Hepatocyte (in vitro differentiated cells): Measurements from ENCODE around the gene PDGFD. TPM values are rescaled to one million over a fixed set of nuclear protein-coding genes. Genes with fewer than 3 reads are reported as not detected.
A peak's percentile ranks its signal among the peaks of the same experiment; 100 is the strongest.

Experiments used
- DNase-seq: peaks from one replicate; pipeline ENCODE4 v3.0.0-alpha.2; 2016; ENCODE audit warnings: low spot score
- H2AFZ ChIP-seq: fragments of 200-600 bp; sonication (generic); 2 replicates; pipeline ENCODE4 v1.6.0; 2016; ENCODE audit warnings: antibody characterized with exemption, mild to moderate bottlenecking
- H3K27ac ChIP-seq: fragments of 200-600 bp; sonication (generic); 2 replicates; pipeline ENCODE4 v1.5.1; 2016; ENCODE audit warnings: mild to moderate bottlenecking
- H3K27me3 ChIP-seq: fragments of 200-600 bp; sonication (generic); 2 replicates; pipeline ENCODE4 v1.6.1; 2016
- H3K36me3 ChIP-seq: fragments of 200-600 bp; sonication (generic); replicated peaks from 2 replicates; pipeline ENCODE4 v1.5.1; 2016; ENCODE audit warnings: low read depth; ENCODE audit not compliant: insufficient read depth
- H3K4me1 ChIP-seq: fragments of 200-600 bp; sonication (generic); 2 replicates; pipeline ENCODE4 v1.5.1; 2016; ENCODE audit warnings: mild to moderate bottlenecking, moderate library complexity; ENCODE audit not compliant: insufficient read depth
- H3K4me2 ChIP-seq: fragments of 200-600 bp; sonication (generic); 2 replicates; pipeline ENCODE4 v1.6.0; 2016
- H3K4me3 ChIP-seq: fragments of 200-600 bp; sonication (generic); 2 replicates; pipeline ENCODE4 v1.5.1; 2016; ENCODE audit warnings: mild to moderate bottlenecking
- H3K79me2 ChIP-seq: fragments of 200-600 bp; sonication (generic); 2 replicates; pipeline ENCODE4 v1.6.0; 2017; ENCODE audit warnings: mild to moderate bottlenecking
- H3K9me2 ChIP-seq: fragments of 200-600 bp; sonication (generic); replicated peaks from 2 replicates; pipeline ENCODE4 v1.6.0; 2017; ENCODE audit warnings: mild to moderate bottlenecking; ENCODE audit not compliant: insufficient read depth
- H3K9me3 ChIP-seq: fragments of 200-600 bp; sonication (generic); 2 replicates; pipeline ENCODE4 v1.5.1; 2016; ENCODE audit warnings: low read depth, mild to moderate bottlenecking
- H4K20me1 ChIP-seq: fragments of 200-600 bp; sonication (generic); 2 replicates; pipeline ENCODE4 v1.6.0; 2016; ENCODE audit warnings: mild to moderate bottlenecking; ENCODE audit not compliant: insufficient read depth, poor library complexity, severe bottlenecking
- EZH2 ChIP-seq: fragments of 200-600 bp; sonication (generic); IDR thresholded peaks from 2 replicates; pipeline ENCODE4 v1.6.1; 2016; ENCODE audit warnings: antibody characterized with exemption, mild to moderate bottlenecking, borderline replicate concordance
- EZH2phosphoT487 ChIP-seq: fragments of 200-600 bp; sonication (generic); IDR thresholded peaks from one replicate; pipeline ENCODE4 v1.6.1; 2018; ENCODE audit warnings: antibody characterized with exemption, mild to moderate bottlenecking, low read depth, moderate library complexity; ENCODE audit not compliant: unreplicated experiment, severe bottlenecking
- WGBS: methylation state at CpG from one replicate; pipeline ENCODE4 v1.1.6; 2016; ENCODE audit warnings: low lambda C conversion rate; ENCODE audit errors: missing lambda C conversion rate; 5-methylcytosine and 5-hydroxymethylcytosine counted together
- polyA plus RNA-seq: library from polyadenylated mRNA; unstranded; fragments of >200 nt; fragmentation: Nextera tagmentation; extraction: Ambion mirVana; gene quantifications from 2 replicates; pipeline ENCODE4 v1.2.1, GENCODE V29; 2016
- total RNA-seq: library from RNA; depleted of rRNA; stranded (reverse); fragments of >200 nt; gene quantifications from 2 replicates; pipeline ENCODE4 v1.2.3, GENCODE V29; 2014
- TF ChIP-seq, protein P1 (sequence below): fragments of 200-600 bp; sonication (generic); IDR thresholded peaks from 2 replicates; pipeline ENCODE4 v1.5.1; 2016; ENCODE audit warnings: antibody characterized with exemption, mild to moderate bottlenecking; ENCODE audit not compliant: poor library complexity

Gene PDGFD
- total and polyA plus RNA-seq, 2 experiments from 2014 or later = 17.3 to 29.6 TPM

- no peaks in the 10 kb centered on the region for H3K9me3 ChIP-seq
- H2AFZ ChIP-seq = no peak overlapping the region
- H3K79me2 ChIP-seq = no peaks in the 10 kb centered on the region
- peak overlapping the region; percentile 3 for H3K27ac ChIP-seq
- DNase-seq = peak; percentile 3
- no peaks in the 10 kb centered on the region for H3K4me1 ChIP-seq
- 87% methylated on average over 3 of the region's 3 CpGs for WGBS
- H3K4me3 ChIP-seq = no peak overlapping the region
- H3K4me2 ChIP-seq = no peak overlapping the region
- no peaks in the 10 kb centered on the region for H3K9me2 ChIP-seq
- no peaks in the 10 kb centered on the region for H3K27me3 ChIP-seq
- TF ChIP-seq, protein P1, sequence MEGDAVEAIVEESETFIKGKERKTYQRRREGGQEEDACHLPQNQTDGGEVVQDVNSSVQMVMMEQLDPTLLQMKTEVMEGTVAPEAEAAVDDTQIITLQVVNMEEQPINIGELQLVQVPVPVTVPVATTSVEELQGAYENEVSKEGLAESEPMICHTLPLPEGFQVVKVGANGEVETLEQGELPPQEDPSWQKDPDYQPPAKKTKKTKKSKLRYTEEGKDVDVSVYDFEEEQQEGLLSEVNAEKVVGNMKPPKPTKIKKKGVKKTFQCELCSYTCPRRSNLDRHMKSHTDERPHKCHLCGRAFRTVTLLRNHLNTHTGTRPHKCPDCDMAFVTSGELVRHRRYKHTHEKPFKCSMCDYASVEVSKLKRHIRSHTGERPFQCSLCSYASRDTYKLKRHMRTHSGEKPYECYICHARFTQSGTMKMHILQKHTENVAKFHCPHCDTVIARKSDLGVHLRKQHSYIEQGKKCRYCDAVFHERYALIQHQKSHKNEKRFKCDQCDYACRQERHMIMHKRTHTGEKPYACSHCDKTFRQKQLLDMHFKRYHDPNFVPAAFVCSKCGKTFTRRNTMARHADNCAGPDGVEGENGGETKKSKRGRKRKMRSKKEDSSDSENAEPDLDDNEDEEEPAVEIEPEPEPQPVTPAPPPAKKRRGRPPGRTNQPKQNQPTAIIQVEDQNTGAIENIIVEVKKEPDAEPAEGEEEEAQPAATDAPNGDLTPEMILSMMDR = no peak
- no peaks in the 10 kb centered on the region for H4K20me1 ChIP-seq
- no peaks in the 10 kb centered on the region for H3K36me3 ChIP-seq
Observed at GRCh38 chr11:104060004-104060794, 103.7 kb downstream of the PDGFD start.

DNA sequence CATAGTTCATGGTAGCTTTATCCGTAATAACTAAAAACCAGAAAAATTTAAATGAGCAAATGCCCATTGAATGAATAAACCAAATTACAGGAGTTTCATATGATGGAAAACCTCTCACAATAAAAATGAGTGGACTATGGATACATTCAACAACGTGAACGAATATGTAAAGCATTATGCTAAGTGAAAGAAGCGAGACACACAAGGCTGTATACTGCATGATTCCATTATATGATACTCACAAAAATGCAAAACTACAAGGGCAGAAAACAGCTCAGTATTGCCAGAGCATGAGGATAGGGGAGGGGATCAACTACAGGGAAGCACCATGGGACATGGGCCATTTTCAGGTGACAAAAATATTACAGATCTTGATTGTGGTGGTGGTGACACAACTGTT lies 105.3 kb downstream of the PDGFD start:
- no peaks in the 10 kb centered on the region for H3K79me2 ChIP-seq
- H4K20me1 ChIP-seq = no peaks in the 10 kb centered on the region
- H3K27ac ChIP-seq = no peak overlapping the region
- no peak for DNase-seq
- no peak overlapping the region for H3K4me3 ChIP-seq
- WGBS = 97% methylated on average over 4 of the region's 4 CpGs
- no peak overlapping the region for H2AFZ ChIP-seq
- H3K4me2 ChIP-seq = no peak overlapping the region
- H3K9me2 ChIP-seq = no peaks in the 10 kb centered on the region
- H3K4me1 ChIP-seq = no peaks in the 10 kb centered on the region
- TF ChIP-seq EZH2 = no peak
- TF ChIP-seq, protein P1 = no peak
- no peak for TF ChIP-seq EZH2phosphoT487
- no peaks in the 10 kb centered on the region for H3K36me3 ChIP-seq
- H3K9me3 ChIP-seq = no peaks in the 10 kb centered on the region
- no peaks in the 10 kb centered on the region for H3K27me3 ChIP-seq

DNA sequence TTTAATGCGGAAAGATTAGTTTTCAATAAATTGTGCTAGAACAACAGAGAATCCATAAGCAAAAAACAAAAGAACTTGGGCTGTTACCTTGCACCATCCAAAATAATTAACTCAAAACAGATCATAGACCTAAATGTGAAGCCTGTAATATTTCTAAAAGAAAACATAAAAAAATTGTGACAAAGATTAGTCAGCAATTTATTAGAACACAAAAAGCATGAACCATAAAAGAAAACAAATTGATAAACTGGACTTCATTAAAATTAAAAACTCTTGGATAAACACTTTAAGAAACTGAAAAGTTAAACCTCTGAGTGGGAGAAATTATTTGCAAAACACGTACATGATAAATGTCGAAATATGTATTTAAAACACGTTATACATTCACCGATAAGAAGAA lies 106.0 kb downstream of the PDGFD start:
- 97% methylated on average over 5 of the region's 5 CpGs for WGBS
- Histone ChIP-seq H2AFZ (no peak overlapping the region), H3K27ac (no peak overlapping the region), H3K4me1 (no peaks in the 10 kb centered on the region), H3K9me2 (no peaks in the 10 kb centered on the region), H3K4me3 (no peak overlapping the region), H3K4me2 (no peak overlapping the region), H3K79me2 (no peaks in the 10 kb centered on the region), H4K20me1 (no peaks in the 10 kb centered on the region), H3K27me3 (no peaks in the 10 kb centered on the region), H3K9me3 (no peaks in the 10 kb centered on the region), H3K36me3 (no peaks in the 10 kb centered on the region)
- no peak for DNase-seq
- TF ChIP-seq EZH2phosphoT487 (no peak), EZH2 (no peak)
- TF ChIP-seq, protein P1 = no peak
